ENCODE measurements around the gene ZNRD2. TPM values are rescaled to one million over a fixed set of nuclear protein-coding genes. Genes with fewer than 3 reads are reported as not detected.

ZNRD2 gene
- total and polyA plus RNA-seq, 10 of the 15 experiments (the other 5 are each of a cell fraction or from before 2014, with no cell fraction given): 7.9 to 111 (median 55.4) TPM

DNA sequence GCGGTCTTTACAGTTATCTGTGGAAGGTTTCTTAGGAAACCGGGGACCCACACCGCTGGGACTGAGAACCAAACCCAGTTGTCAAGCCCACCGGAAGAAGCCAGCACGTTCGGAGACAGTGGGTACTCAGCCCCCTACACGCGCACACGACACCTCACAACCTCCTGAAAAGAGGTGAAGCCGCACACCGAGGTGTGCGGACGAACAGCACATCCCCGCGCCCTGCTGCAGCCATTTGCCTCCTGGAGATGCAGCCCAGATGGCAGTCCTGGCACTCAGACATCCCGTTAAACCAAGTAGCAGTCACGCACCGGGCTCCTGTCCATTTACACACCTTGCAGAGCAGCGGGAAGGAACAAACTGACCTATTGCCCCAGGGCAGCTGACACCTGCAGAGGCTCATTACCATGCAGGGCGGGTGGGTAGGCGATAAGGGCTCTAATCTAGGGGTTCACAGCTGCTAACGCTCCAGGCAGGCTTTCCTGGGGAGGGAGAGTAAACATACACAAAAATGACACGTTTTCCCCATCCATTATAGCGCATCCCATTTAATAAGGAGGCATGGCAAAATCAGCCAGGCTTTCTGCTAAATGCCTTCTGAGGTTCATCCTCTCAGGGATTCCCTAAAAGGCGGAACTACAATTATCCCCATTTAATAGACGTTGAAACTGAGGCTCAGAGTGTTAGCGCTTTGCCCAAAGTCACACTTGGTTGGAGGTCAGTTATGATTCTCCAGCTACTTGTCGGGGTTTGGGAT, 4.7 kb downstream of the ZNRD2 start:
- CTCF ChIA-PET: interaction anchor here (0.6 to 5.7 kb wide), 8 partner anchors 13 to 205 kb away, joined by 3 to 130 read pairs (median 4); no protein-coding TSS in a partner anchor
- POLR2A ChIA-PET: interaction anchor here (0.5 to 4.9 kb wide), 6 partner anchors 13 to 65 kb away, joined by 4 to 129 read pairs (median 8); partner anchors contain the start of genes MAP3K11 and PCNX3
- SMC1A ChIA-PET (ENCODE audit: uncharacterized antibody, unreplicated experiment): interaction anchor here (0.6 to 4.2 kb wide), 5 partner anchors 13 to 159 kb away, joined by 3 to 93 read pairs (median 4); partner anchors contain the start of gene PCNX3
- H3K9me3 ChIP-seq (replicated peaks; ENCODE audit: control insufficient read depth, insufficient read depth, low read length): no peaks in the 10 kb centered on the region
- peak overlapping the region; percentile 97 for H3K4me3 ChIP-seq
- H3K4me2 ChIP-seq (ENCODE audit: control insufficient read depth, insufficient read depth): peak overlapping the region; percentile 65
- FAIRE-seq (peak; percentile 41), ATAC-seq (peak; percentile 0; the same call in 2 of the 3 replicates), DNase-seq (ENCODE audit: low read depth, low spot score) (no peak)
- H4K20me1 ChIP-seq (ENCODE audit: control insufficient read depth, insufficient read depth): no peaks in the 10 kb centered on the region; the same call in 1 of the 2 replicates
- H3K27ac ChIP-seq (ENCODE audit: control insufficient read depth, insufficient read depth): peak overlapping the region; percentile 96
- RAD21 ChIA-PET (ENCODE audit: unreplicated experiment): interaction anchor here (0.9 to 4.0 kb wide), 8 partner anchors 13 to 88 kb away, joined by 4 to 132 read pairs (median 7); partner anchors contain the start of genes KCNK7, MAP3K11, PCNX3 and RELA
- peak overlapping the region; percentile 43; the same call in 1 of the 2 replicates for H2AFZ ChIP-seq (ENCODE audit: control insufficient read depth, low read depth, low read length)
- peaks cover 5% of the 10 kb centered on the region in 2 experiments; a peak in 3 of 4 replicates for H3K36me3 ChIP-seq (ENCODE audit: control insufficient read depth in 2 of 2, insufficient read depth in 2 of 2, low read length in 1 of 2)
- peaks cover 35% of the 10 kb centered on the region for H3K4me1 ChIP-seq (ENCODE audit: control insufficient read depth, insufficient read depth, low read length)
- H3K27me3 ChIP-seq (replicated peaks in 1 of 2; ENCODE audit: control insufficient read depth in 2 of 2, insufficient read depth in 2 of 2, low read length in 1 of 2): no peaks in the 10 kb centered on the region
- TSS peak; percentile 96 for BruUV-seq (replicated peaks)
- 1% methylated on average over 28 of the region's 28 CpGs for WGBS (ENCODE audit: insufficient coverage, insufficient replicate concordance, low lambda C conversion rate, missing lambda C conversion rate)
- in situ Hi-C loops (cut with MboI): no loop called here
- H3K9ac ChIP-seq (ENCODE audit: control insufficient read depth, insufficient read depth, low read length): peak overlapping the region; percentile 52
- intact Hi-C loops (cut with micrococcal nuclease; ENCODE audit: unreplicated experiment): loop anchor here (1.0 to 5.0 kb wide), 4 partner anchors 13 to 158 kb away; partner anchors contain the start of gene PCNX3
- H3K79me2 ChIP-seq (ENCODE audit: control insufficient read depth, insufficient read depth, low read length): peaks cover 77% of the 10 kb centered on the region
- TF ChIP-seq NFXL1 (IDR thresholded peaks at IDR 0.05; ENCODE audit: borderline replicate concordance) (no peak), BHLHE40 (IDR thresholded peaks at IDR 0.05; ENCODE audit: borderline replicate concordance in 1 of 2, low read depth in 2 of 2, low read length in 1 of 2) (peak in 1 of 2 experiments; percentile 37; a peak in 1 of 4 replicates), LARP7 (IDR thresholded peaks at IDR 0.05) (peak; percentile 64; the same call in 1 of the 2 replicates), TCF3 (IDR thresholded peaks at IDR 0.05; ENCODE audit: borderline replicate concordance, insufficient read depth, low read depth, low read length) (no peak), TCF12 (IDR thresholded peaks at IDR 0.05; ENCODE audit: low read depth, low read length) (no peak), FOXM1 (IDR thresholded peaks at IDR 0.05; ENCODE audit: low read depth, low read length) (no peak), POLR2AphosphoS5 (IDR thresholded peaks at IDR 0.05; ENCODE audit: low read length) (peak; percentile 36), NR2F1 (conservative IDR thresholded peaks at IDR 0.05) (peak; percentile 78), KLF5 (IDR thresholded peaks at IDR 0.05; ENCODE audit: partially characterized antibody) (peak; percentile 24), ZNF217 (IDR thresholded peaks at IDR 0.05) (peak; percentile 87; the same call in 1 of the 2 replicates), ZNF207 (IDR thresholded peaks at IDR 0.05; ENCODE audit: borderline replicate concordance) (peak; percentile 67; the same call in 1 of the 2 replicates), RB1 (IDR thresholded peaks at IDR 0.05; ENCODE audit: borderline replicate concordance) (0 out of 2 replicates have a peak, but pooled peaks have one; percentile 46), PAX5 (IDR thresholded peaks at IDR 0.05; ENCODE audit: borderline replicate concordance, low read depth, low read length) (no peak)
- TF ChIP-seq, protein P1, sequence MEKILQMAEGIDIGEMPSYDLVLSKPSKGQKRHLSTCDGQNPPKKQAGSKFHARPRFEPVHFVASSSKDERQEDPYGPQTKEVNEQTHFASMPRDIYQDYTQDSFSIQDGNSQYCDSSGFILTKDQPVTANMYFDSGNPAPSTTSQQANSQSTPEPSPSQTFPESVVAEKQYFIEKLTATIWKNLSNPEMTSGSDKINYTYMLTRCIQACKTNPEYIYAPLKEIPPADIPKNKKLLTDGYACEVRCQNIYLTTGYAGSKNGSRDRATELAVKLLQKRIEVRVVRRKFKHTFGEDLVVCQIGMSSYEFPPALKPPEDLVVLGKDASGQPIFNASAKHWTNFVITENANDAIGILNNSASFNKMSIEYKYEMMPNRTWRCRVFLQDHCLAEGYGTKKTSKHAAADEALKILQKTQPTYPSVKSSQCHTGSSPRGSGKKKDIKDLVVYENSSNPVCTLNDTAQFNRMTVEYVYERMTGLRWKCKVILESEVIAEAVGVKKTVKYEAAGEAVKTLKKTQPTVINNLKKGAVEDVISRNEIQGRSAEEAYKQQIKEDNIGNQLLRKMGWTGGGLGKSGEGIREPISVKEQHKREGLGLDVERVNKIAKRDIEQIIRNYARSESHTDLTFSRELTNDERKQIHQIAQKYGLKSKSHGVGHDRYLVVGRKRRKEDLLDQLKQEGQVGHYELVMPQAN (conservative IDR thresholded peaks at IDR 0.05): 0 out of 2 replicates have a peak, but pooled peaks have one; percentile 24
- TF ChIP-seq, protein P2, sequence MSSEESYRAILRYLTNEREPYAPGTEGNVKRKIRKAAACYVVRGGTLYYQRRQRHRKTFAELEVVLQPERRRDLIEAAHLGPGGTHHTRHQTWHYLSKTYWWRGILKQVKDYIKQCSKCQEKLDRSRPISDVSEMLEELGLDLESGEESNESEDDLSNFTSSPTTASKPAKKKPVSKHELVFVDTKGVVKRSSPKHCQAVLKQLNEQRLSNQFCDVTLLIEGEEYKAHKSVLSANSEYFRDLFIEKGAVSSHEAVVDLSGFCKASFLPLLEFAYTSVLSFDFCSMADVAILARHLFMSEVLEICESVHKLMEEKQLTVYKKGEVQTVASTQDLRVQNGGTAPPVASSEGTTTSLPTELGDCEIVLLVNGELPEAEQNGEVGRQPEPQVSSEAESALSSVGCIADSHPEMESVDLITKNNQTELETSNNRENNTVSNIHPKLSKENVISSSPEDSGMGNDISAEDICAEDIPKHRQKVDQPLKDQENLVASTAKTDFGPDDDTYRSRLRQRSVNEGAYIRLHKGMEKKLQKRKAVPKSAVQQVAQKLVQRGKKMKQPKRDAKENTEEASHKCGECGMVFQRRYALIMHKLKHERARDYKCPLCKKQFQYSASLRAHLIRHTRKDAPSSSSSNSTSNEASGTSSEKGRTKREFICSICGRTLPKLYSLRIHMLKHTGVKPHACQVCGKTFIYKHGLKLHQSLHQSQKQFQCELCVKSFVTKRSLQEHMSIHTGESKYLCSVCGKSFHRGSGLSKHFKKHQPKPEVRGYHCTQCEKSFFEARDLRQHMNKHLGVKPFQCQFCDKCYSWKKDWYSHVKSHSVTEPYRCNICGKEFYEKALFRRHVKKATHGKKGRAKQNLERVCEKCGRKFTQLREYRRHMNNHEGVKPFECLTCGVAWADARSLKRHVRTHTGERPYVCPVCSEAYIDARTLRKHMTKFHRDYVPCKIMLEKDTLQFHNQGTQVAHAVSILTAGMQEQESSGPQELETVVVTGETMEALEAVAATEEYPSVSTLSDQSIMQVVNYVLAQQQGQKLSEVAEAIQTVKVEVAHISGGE (CRISPR knock-in tag; IDR thresholded peaks at IDR 0.05): no peak
- TF ChIP-seq, protein P3, sequence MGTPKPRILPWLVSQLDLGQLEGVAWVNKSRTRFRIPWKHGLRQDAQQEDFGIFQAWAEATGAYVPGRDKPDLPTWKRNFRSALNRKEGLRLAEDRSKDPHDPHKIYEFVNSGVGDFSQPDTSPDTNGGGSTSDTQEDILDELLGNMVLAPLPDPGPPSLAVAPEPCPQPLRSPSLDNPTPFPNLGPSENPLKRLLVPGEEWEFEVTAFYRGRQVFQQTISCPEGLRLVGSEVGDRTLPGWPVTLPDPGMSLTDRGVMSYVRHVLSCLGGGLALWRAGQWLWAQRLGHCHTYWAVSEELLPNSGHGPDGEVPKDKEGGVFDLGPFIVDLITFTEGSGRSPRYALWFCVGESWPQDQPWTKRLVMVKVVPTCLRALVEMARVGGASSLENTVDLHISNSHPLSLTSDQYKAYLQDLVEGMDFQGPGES (IDR thresholded peaks at IDR 0.05): no peak
